Right ventricle myocardium superior (tissue), 1 donor: ENCODE measurements around the gene NWD2. TPM values are rescaled to one million over a fixed set of nuclear protein-coding genes. Genes with fewer than 3 reads are reported as not detected.
A peak's percentile ranks its signal among the peaks of the same experiment; 100 is the strongest.
"Not testable (repeated sequence)": the region's sequence is repeated elsewhere in the genome, so short reads cannot be mapped to it uniquely, and the experiment has no call there.

Experiments
- ATAC-seq: fragments of 200-7000 bp; cut with Tn5 transposase; one replicate; pipeline ENCODE4 v1.9.1; 2020; ENCODE audit warnings: mild to moderate bottlenecking; ENCODE audit not compliant: poor library complexity
- DNase-seq: peaks from one replicate; pipeline ENCODE4 v3.0.0-alpha.2; 2020
- intact Hi-C: fragments of 100-400 bp; cut with DNase I; formaldehyde crosslinking; loops from one replicate; pipeline ENCODE4 v1.11.2; 2022
- long read RNA-seq: library from polyadenylated mRNA; unstranded; transcript quantifications from one replicate; pipeline ENCODE4 v2.0.0, GENCODE V29; 2021
- total RNA-seq: library from RNA; stranded (reverse); fragmentation: NEBNext Ultra II Directional; extraction: Animal tissue kit (Norgen Biotek cat#: 25700); gene quantifications from one replicate; pipeline ENCODE4 v1.2.1, GENCODE V29; 2021
- donor health status: DM: no; HTN: yes; CAD: no; lungs with severe emphysema.

Gene NWD2, protein sequence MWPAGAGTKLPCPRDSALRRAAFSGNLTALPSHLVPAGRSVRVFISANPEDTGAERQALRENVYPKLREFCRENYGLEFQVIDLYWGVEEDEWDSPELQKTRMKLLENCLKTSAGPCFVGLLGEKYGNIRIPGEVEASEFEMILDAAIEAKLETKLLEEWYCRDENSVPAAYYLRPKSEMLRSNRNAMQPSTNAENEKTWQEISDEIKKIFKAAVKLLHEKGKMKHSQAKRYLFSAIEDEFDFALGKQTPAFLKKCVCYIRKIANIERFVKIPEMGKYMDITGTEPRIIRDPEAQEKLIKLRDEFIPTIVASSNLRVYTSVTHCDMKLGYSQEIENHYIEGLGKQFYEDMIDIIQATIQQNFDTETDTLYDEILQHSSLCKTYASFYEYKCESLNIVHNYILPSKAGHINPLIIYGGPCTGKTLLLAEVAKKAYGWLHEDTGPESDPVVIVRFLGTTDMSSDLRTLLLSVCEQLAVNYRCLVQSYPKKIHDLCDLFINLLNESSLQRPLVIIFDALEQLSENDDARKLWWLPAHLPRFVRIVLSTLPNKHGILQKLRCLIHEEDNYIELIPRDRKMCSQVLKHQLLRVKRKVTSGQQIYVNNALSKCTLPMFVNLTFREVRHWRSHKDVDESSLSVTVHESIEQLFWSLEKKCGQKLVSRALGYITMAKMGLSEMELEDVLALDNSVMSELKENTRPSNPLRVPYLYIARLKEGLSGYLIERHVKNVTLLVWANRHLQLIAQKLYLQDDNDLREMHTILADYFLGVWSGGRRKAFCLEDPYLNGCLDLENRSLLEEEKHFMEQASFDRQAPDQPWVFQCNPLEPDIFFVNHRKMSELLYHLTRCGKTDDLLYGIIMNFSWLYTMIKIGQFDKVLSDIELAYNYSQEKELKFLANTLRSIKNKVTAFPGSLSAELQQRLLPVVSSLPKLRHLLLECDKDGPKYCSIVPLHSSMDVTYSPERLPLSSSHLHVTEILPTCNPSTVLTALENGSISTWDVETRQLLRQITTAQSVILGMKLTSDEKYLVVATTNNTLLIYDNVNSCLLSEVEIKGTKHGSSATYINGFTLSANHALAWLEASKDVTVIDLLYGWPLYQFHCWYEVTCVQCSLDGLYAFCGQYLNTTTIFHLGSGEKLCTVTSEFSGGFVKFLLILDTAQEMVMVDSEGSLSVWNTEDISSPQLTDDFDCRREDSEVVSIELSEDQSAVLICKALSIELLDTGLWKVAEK (N-terminal part only)
- 0.03 TPM for total RNA-seq
- long read RNA-seq, result 0 reads

DNA sequence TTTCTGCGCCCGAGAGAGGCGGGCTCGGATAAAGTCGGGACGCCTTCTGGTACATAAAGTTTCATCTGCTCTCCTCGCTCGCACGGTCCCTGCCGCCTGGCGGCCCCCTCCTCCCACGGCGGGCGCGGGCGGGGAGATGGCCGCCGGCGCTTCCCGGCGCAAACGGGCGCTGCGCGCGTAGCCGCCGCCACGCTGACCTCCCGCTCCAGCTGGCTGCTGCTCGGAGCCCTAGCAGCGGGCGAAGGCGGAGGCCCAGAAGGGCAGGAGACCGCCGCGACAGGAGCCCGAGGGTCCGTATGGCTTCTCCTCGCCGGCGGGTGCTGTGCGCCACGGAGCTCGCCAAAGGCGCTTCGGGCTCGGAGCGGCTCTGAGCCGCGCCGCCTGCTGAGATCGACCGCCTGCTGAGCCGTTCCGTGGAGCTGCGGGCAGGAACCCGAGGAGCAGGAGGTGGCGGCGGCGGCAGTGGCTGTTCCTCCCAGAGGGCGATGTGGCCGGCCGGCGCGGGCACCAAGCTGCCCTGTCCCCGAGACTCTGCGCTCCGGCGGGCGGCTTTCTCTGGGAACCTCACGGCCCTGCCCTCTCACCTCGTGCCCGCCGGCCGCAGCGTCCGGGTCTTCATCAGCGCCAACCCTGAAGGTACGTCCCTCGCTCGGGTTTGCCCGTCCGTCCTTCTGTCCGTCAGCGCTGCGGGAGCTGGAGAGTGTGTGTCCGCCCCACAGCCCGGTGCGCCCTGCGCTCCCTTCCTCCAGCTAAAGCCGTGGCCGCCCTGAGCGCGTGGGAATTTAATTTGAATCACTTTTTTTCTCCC is at the start of gene NWD2:
Gene NWD2, plus strand, starts transcription at position 161 of the 808 bp plus-strand sequence. Its CDS starts 325 bp downstream, at position 486.
- DNase-seq (peak; percentile 36), ATAC-seq (no peak)
- intact Hi-C loops, result no loop called here

DNA sequence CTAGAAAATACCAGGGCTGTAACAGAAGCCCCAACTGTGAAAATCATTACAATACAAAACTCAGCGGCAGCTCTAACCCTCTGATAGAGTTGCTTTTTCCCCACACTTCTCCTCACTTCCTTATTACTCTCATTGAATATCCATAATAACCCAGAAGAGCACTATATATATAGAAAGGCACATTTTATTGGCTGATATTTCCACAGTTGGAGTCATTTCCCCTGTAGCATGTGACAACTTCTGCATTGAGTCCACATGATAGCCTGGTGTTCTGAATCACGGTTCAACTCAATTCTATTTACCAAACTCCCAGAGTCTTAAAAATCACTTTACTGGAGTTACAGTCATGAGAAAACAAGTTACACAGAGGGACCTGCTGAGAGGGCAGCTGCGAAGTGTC is 46.6 kb upstream of the NWD2 start:
- DNase-seq, result no peak
- intact Hi-C loops, result no loop called here
- ATAC-seq, result no peak

DNA sequence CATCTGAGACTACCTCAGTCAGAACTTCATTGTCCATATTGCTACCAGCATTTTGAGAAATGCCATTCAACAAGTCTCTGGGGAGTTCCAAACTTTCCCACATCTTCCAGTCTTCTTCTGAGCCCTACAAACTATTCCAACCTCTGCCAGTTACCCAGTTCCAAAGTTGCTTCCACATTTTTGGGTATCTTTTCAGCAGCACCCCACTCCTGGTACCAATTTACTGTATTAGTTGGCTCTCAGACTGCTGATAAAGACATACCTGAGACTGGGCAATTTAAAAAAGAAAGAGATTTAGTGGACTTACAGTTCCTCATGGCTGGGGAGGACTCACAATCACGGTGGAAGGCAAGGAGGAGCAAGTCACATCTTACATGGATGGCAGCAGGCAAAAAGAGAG is 39.8 kb upstream of the NWD2 start:
- DNase-seq, ATAC-seq, intact Hi-C loops: not testable (repeated sequence)

DNA sequence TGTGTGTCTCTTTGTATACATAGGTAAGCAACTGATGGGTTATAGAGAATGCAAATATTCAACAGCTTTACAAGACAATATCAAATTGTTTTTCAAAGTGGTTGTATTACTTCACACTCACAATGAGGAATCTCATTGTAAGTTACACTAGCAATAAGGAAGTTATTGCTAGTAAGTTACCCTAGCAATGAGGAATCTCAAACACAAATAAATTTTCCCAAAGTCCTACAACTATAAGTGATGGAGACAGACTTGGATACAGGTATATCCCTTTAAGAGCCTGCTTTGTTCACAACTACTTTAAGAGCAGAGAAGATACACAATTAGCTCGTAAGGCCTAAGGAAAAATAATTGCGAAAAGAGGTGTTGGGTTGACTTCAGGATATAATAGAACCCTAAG is 28.3 kb upstream of the NWD2 start:
- DNase-seq (no peak), ATAC-seq (no peak)
- intact Hi-C loops, result no loop called here

DNA sequence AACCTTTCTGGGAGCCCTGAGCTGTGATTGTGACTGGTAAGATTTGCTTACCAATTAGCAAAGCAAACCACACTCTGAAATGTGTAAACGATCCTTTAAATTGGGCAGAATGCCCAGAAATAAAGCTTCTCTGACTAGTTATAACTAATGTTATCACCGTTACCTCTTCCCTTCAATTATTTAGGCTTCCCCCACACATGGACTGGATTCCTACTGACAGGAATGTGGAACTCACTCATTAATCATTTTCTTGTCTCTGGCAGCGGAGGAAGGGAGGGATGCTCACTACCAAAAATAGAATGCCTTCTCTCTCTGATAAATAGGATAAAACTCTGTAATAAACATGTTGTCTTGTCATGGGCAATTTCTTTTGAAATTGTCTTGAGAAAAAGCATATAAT is 25.3 kb upstream of the NWD2 start:
- intact Hi-C loops, result no loop called here
- ATAC-seq, result no peak
- no peak for DNase-seq

DNA sequence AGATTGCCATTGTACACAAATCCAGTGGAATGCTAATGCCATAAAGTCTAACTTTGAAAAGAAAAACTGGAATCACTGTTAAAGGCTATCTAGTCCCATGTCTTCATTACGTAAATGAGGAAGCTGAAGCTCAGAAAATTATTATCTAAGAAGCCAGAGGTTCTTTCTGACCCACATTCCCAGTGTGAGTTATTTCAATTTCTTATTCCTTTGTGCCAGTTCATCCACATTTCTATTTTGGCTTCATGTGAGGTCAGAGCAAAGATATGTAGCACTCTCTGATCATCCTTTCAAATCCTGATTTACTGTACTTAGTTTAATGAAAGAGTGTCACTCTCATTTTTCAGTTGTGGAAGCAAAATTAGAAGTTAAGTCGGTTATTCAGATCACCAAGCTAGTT is 24.6 kb upstream of the NWD2 start:
- intact Hi-C loops, result no loop called here
- DNase-seq (no peak), ATAC-seq (no peak)

DNA sequence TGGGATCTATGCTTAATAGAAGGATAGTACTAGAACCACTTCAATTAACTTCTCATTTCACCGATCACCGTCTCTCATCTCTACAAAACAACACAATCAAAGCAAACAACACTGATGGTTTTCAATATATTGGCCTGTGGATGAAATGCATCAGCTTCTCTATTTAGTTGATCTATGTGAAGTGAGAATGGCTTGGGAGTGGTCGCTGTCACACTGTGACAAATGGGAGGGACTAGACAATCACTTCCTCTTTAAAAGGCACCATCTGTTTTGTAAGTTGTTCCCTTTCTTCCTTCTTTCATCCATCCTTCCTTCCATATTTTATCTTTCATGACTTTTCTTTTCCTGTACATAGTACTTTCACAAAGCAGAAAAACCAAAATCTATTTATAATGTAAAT is 23.9 kb upstream of the NWD2 start:
- intact Hi-C loops, result no loop called here
- DNase-seq (no peak), ATAC-seq (no peak)

DNA sequence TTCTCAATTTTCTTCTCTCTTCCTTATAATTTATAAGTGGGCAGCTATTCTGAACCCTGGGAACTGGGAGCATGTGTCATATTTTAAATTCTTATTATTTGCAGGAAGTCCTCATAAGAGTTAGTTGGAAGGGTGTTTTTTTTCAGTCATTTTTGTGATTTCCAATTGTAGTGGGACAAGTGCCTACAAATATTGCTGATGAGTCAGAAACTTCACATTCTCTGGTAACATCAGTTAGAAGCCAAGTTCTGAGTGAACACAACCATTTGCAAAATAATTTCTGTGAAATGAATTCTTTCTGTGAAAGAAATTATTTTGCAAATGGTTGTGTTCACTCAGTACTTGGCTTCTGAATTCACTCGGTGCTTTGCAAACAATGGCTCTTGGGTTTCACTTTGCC is 20.8 kb upstream of the NWD2 start:
- ATAC-seq (no peak), DNase-seq (no peak)
- intact Hi-C loops, result no loop called here

DNA sequence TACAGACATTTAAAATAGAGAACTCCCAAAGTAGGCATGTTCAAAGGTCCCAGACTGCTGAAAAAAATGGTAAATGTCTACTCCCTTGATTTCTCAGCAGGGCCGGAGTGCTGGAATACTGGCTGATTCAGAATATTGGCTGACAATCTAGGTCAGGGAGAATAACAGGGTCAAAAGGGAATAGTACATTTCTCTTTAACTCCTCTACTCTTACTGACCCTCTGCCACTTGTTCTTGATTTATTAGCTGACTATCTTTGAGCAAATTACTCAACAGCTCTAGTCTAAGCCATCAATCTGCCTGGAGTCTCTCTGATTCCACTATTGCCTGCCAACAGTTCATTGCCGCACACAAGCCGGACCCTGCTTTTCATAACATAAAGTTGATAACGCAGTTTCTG is 19.7 kb upstream of the NWD2 start:
- DNase-seq, result no peak
- ATAC-seq, result no peak
- intact Hi-C loops, result no loop called here

DNA sequence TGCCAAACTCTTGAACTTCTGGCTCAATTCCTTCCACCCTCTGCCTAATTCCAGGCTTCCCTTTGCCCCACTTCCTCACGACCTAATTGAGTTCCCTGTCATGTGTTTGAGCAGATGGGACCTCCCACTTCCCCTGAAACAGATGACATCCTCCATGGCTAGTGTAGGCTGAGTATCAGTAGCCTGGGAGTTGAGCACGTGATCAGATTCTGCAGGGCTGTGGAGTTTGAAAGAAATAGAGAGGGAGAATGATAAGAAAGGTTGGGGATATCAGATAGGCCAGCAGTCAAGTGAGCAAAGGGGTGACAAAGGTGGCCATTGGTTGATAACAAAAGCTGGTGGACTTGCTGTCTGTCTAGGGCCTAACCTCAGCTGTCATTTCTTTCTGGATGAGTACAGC is 18.8 kb upstream of the NWD2 start:
- DNase-seq (no peak), ATAC-seq (no peak)
- intact Hi-C loops, result no loop called here

DNA sequence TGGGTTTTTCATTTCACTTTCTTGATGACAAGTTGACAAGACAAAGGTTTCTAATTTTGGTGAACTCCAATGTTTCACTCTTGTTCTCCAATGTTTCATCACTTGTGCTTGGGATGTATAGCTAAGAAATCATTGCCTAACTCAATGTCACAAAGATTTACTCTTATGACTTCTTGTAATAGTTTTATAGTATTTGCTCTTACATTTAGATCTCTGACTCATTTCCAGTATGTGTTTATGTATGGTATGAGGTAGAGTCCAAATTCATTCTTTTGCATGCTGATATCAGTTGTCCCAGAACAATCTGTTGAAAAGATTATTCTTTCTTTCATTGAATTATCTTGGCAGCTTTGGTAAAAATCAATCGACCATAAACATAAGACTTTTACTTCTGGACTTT is 12.2 kb upstream of the NWD2 start:
- intact Hi-C loops, result no loop called here
- no peak for ATAC-seq
- DNase-seq, result no peak

DNA sequence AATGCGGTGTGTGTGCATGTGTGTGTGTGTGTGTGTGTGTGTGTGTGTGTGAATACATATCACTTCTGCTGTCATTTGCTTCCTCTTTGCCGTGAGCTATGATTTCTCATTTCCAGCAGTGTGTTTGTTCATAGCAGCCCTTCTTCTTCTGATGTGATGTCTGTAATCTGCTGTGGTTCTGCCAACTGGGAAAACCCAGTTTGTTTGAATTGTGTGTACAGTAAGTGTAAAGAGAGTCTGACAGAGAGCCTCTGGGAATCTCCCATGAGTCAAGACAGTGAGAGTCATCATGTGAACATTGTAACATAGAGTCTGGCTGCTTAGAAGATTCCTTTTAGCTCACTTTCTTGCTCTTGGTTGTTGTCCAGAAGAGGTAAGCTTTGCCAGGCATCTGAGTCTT is 8.4 kb upstream of the NWD2 start:
- DNase-seq (no peak), ATAC-seq (no peak)
- intact Hi-C loops, result no loop called here

DNA sequence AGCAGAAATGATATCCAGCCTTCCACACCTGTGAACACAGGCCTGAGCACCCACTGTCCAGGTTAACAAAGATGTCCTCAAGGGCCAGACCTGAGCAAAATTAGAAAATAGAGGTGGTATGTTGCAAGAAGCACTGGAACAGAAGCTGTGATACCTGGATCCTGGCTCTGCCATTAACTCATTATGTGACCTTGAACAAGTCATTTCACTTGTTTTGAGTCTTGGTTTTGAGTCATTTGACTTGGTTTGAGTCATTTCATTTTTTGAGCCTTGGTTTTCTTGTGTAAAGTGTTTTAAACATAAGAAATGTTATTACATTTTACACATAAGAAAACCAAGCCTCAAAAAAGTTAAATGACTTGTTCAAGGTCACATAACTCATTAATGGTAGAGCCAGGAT is 2.9 kb upstream of the NWD2 start:
- no peak for DNase-seq
- intact Hi-C loops, result no loop called here
- no peak for ATAC-seq

DNA sequence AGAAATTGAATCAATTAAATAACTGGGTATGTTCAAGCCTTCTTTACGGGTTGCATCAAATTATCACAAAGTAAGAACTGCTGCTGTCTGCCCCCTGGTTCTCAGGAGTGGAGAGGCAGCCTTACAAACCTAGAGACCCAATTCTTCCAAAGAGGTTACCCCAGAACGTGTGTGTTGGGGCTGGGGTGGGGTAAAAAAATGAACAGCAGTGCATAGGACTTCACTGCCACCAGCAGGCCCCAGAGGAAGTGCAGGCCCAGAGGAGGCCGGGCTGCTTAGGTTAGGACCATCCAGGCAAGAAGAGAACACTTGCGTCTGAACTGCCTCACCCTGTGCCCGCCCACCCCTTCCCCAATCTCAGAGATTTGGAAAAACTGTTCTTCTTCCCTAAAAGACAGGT is 1.5 kb upstream of the NWD2 start:
- no peak for ATAC-seq
- intact Hi-C loops, result no loop called here

DNA sequence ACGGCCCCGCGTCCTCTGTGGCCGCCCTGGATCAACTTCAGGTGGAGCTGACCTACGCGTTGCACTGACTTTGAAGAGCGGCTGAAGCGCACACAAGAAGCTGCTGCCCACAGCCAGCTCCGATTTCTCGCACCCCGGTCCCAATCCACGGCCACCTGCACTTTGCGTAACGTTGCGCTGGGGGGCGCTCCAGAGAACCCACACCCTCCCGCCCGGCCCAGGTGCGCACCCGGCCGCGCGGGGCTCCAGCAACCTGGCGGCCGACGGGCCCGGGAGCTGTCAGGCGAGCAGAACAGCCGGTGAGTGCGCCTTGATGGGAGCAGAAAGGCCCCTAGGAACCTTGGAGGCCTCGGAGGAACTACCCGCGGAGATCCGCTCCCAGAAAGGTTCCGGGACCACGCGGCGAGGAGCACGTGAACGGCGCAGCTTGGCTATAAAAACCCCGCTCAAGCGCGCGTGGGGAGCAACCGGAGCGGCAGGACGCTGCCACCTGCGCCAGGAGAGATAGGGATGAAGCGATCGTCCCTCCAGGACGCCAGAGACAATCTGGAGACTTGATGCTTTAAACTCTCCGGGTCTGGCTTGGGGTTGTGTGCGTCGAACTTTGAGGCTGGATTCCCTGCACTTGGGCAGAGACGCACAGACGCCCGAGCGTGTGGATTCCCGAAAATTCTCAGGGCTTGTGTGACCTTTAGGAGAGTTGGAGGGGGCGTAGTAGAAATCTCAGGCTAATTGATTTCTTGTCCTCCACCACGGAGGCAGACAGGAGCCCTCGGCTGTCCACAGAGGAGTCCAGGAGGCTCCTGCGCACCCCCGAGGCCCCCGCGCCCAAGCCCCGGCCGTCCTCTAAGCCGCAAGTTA is 591 bp upstream of the NWD2 start:
- no peak for ATAC-seq
- DNase-seq, result peak; percentile 31
- intact Hi-C loops, result no loop called here

More for the DNA sequence above, 1.5 kb upstream of the NWD2 start:
- no peak for DNase-seq

DNA sequence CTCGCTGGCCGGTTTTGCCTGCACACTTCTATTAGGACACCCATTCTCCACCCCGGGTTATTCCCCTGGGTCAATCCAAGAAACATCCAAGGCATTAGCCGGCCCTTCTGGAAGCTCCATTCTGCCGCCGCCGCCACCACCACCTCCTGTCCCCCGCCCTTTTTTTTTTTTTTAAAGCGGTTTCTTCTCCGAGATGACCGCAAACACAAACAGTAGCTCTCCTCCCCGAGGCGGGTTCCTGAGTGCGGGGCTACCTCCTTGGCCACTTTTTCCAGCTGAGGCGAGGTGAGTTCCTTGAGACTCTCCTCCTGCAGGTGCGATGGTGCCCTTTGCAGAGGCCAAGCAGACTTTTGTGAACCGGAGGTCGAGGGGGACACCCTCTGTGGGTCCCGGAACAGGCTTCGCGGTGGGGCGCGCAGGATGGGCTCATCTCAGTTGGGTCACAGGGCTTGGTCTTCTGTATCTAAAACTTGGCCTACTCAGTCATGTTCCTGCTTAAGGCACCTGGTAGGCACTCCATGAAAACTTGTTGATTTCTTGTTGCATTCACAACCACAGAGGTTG is 930 bp downstream of the NWD2 start:
- intact Hi-C loops, result no loop called here
- ATAC-seq, result no peak
- DNase-seq, result no peak

DNA sequence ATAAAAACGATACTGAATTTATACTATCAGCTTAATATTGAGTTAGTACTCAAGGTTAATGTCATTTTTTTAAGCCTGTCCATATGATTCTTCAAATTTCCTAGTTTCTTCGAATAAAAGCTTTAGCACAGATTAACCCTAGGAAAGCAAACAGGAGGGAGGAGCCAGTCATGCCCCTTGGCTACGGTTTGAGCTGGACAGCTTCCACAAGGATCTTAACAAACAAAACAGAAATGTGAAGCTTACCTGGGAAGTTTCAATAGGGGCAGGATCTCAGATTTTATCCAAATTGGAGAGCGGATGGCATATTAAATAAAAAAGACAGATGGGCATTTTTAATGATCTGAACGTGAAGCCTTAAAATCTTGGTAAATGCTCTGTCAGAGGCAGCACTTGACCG is 2.3 kb downstream of the NWD2 start:
- ATAC-seq (no peak), DNase-seq (no peak)
- intact Hi-C loops, result no loop called here
